H1 (cell line): ENCODE data around the gene BRIP1.

Experiments
- CBX5 ChIP-seq: fragments of 300-800, 300-1000 bp; sonication (generic); IDR thresholded peaks from 2 replicates; pipeline ENCODE4 v1.7.1; 2016; ENCODE audit warnings: antibody characterized with exemption, low read length, low read depth
- CTCF ChIP-seq, 3 experiments: IDR thresholded peaks; 1 replicate in 2 of 3; 2 replicates in 1 of 3; pipeline versions ENCODE4 v1.5.1 to v1.6.1; 2011; ENCODE audit warnings: low read length in 3 of 3, mild to moderate bottlenecking in 3 of 3, inconsistent platforms in 2 of 3, low read depth in 1 of 3, moderate library complexity in 1 of 3; ENCODE audit not compliant: insufficient read depth in 1 of 3; ENCODE audit errors: control extremely low read depth in 1 of 3
- EZH2 ChIP-seq: fragments of 200-600 bp; sonication (generic); IDR thresholded peaks from 2 replicates; pipeline ENCODE4 v1.7.1; 2012; ENCODE audit warnings: low read depth, mild to moderate bottlenecking, moderate library complexity, low read length, inconsistent platforms; ENCODE audit not compliant: severe bottlenecking
- GABPA ChIP-seq: IDR thresholded peaks from 2 replicates; pipeline ENCODE4 v1.6.1; 2011; ENCODE audit warnings: mild to moderate bottlenecking, low read length, moderate library complexity, borderline replicate concordance; ENCODE audit not compliant: insufficient read depth
- KDM4A ChIP-seq: IDR thresholded peaks from one replicate; pipeline ENCODE4 v1.7.1; 2012; ENCODE audit warnings: low read depth, mild to moderate bottlenecking, moderate library complexity, low read length, inconsistent platforms; ENCODE audit not compliant: severe bottlenecking
- POLR2A ChIP-seq, 2 experiments: IDR thresholded peaks; 1 replicate in 1 of 2; 2 replicates in 1 of 2; pipeline ENCODE4 v1.6.1; 2011; ENCODE audit warnings: low read depth in 2 of 2, low read length in 2 of 2, mild to moderate bottlenecking in 2 of 2; ENCODE audit errors: control extremely low read depth in 1 of 2
- RAD21 ChIP-seq, 2 experiments: IDR thresholded peaks in 1 of 2; conservative IDR thresholded peaks in 1 of 2; 2 replicates each; pipeline ENCODE4 v1.6.1; 2011; ENCODE audit warnings: low read depth in 2 of 2, low read length in 2 of 2, improper control_type of control experiment in 1 of 2, inconsistent platforms in 1 of 2, mild to moderate bottlenecking in 1 of 2, moderate library complexity in 1 of 2
- RFX5 ChIP-seq: IDR thresholded peaks from 2 replicates; pipeline ENCODE4 v1.6.1; 2011; ENCODE audit warnings: low read depth, low read length, improper control_type of control experiment, borderline replicate concordance
- RXRA ChIP-seq: IDR thresholded peaks from 2 replicates; pipeline ENCODE4 v1.6.1; 2011; ENCODE audit warnings: low read depth, mild to moderate bottlenecking, low read length, moderate library complexity; ENCODE audit not compliant: insufficient read depth
- SUZ12 ChIP-seq: fragments of 200-600 bp; sonication (generic); IDR thresholded peaks from 2 replicates; pipeline ENCODE4 v1.6.1; 2012; ENCODE audit warnings: mild to moderate bottlenecking, inconsistent platforms, low read length, moderate library complexity, mixed read lengths
- TAF1 ChIP-seq: IDR thresholded peaks from 2 replicates; pipeline ENCODE4 v1.6.1; 2011; ENCODE audit warnings: mild to moderate bottlenecking, low read depth, low read length
- ZNF274 ChIP-seq: IDR thresholded peaks from 2 replicates; pipeline ENCODE4 v1.7.0; 2012; ENCODE audit warnings: low read length, borderline replicate concordance; ENCODE audit errors: extremely low read depth

GRCh38 chr17:61734466-61734865 is 128.9 kb downstream of the BRIP1 start:
- TF ChIP-seq RXRA (no peak), CTCF (IDR thresholded peaks at IDR 0.05; ENCODE audit: control extremely low read depth in 1 of 3, insufficient read depth in 1 of 3, low read depth in 1 of 3, low read length in 3 of 3) (no peak), SUZ12 (no peak), GABPA (no peak), ZNF274 (no peak), TAF1 (no peak), RAD21 (IDR thresholded peaks at IDR 0.05 in 1 of 2, conservative IDR thresholded peaks at IDR 0.05 in 1 of 2; ENCODE audit: low read depth in 2 of 2, low read length in 2 of 2) (no peak), POLR2A (IDR thresholded peaks at IDR 0.05; ENCODE audit: control extremely low read depth in 1 of 2, low read depth in 2 of 2, low read length in 2 of 2) (no peak), CBX5 (no peak), EZH2 (no peak), KDM4A (no peak), RFX5 (no peak)
